Ishikawa (cell line): ENCODE data around the gene CLTCL1.

Experiments used
- CEBPB ChIP-seq: IDR thresholded peaks from 2 replicates; pipeline ENCODE4 v1.6.1; 2012
- CREB1 ChIP-seq: IDR thresholded peaks from 2 replicates; pipeline ENCODE4 v1.6.1; 2012; ENCODE audit warnings: low read depth
- EGR1 ChIP-seq: IDR thresholded peaks from 2 replicates; pipeline ENCODE4 v1.6.1; 2012
- EP300 ChIP-seq: IDR thresholded peaks from 2 replicates; pipeline ENCODE4 v1.6.1; 2012; ENCODE audit warnings: borderline replicate concordance
- FOXM1 ChIP-seq: IDR thresholded peaks from 2 replicates; pipeline ENCODE4 v1.6.1; 2012; ENCODE audit warnings: low read depth, borderline replicate concordance
- NFIC ChIP-seq: IDR thresholded peaks from 2 replicates; pipeline ENCODE4 v1.6.1; 2012
- RAD21 ChIP-seq: IDR thresholded peaks from 2 replicates; pipeline ENCODE4 v1.6.1; 2012; ENCODE audit warnings: low read depth
- TAF1 ChIP-seq: IDR thresholded peaks from 2 replicates; pipeline ENCODE4 v1.6.1; 2012; ENCODE audit warnings: low read depth, mild to moderate bottlenecking
- TCF12 ChIP-seq: IDR thresholded peaks from 2 replicates; pipeline ENCODE4 v1.6.1; 2012; ENCODE audit warnings: low read depth
- TEAD4 ChIP-seq: IDR thresholded peaks from 2 replicates; pipeline ENCODE4 v1.6.1; 2012
- YY1 ChIP-seq: IDR thresholded peaks from 2 replicates; pipeline ENCODE4 v1.6.1; 2012; ENCODE audit warnings: low read depth
- ZBTB7A ChIP-seq: IDR thresholded peaks from 2 replicates; pipeline ENCODE4 v1.6.1; 2012; ENCODE audit warnings: low read depth
- TF ChIP-seq, protein P1 (sequence below): IDR thresholded peaks from 2 replicates; pipeline ENCODE4 v1.6.1; 2012; ENCODE audit warnings: low read depth, mild to moderate bottlenecking
- TF ChIP-seq, protein P2 (sequence below): IDR thresholded peaks from 2 replicates; pipeline ENCODE4 v1.6.1; 2012
- TF ChIP-seq, protein P3 (sequence below): IDR thresholded peaks from 2 replicates; pipeline ENCODE4 v1.6.1; 2012

CLTCL1 gene

DNA sequence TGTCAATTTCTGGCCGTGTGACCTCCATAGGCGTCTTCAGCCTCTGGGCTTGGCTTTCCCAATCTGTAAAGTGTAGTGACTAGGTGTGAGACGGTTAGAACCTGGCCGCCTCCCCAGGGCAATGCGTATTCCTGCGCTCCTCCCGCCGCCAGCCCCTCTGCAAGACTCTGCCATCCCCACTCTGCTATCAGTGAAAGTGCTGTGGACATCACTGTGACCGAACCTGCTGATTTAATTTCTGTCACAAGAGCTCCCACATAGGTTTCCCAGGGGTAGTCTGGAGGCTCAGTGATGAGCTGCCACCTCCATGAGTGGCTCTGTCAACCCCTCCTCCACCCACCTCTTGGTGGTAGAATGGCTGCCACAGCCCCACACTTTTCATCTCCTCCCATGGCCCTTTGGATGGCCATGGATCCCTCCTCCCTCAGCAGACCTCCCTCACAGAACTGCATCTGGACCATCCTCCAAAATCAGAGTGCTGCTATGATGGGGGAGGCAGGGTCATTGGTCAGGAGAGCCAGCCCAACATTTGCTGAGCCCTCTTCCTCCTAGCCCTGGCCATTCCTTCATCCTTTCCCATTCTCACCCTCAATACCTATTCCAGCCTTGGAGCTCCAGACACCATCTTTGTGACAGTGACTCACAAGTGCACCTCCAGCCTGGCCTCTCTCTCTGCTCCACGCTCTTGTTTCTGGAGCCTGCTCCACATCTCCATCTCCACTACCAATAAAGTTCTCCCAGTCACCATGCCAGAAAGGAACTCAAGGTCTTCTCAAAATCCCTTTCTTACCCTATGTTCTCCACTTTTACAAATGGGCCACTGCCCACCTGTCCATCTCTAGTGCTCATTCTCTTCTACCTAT, 140.0 kb downstream of the CLTCL1 start:
- TF ChIP-seq, protein P1, sequence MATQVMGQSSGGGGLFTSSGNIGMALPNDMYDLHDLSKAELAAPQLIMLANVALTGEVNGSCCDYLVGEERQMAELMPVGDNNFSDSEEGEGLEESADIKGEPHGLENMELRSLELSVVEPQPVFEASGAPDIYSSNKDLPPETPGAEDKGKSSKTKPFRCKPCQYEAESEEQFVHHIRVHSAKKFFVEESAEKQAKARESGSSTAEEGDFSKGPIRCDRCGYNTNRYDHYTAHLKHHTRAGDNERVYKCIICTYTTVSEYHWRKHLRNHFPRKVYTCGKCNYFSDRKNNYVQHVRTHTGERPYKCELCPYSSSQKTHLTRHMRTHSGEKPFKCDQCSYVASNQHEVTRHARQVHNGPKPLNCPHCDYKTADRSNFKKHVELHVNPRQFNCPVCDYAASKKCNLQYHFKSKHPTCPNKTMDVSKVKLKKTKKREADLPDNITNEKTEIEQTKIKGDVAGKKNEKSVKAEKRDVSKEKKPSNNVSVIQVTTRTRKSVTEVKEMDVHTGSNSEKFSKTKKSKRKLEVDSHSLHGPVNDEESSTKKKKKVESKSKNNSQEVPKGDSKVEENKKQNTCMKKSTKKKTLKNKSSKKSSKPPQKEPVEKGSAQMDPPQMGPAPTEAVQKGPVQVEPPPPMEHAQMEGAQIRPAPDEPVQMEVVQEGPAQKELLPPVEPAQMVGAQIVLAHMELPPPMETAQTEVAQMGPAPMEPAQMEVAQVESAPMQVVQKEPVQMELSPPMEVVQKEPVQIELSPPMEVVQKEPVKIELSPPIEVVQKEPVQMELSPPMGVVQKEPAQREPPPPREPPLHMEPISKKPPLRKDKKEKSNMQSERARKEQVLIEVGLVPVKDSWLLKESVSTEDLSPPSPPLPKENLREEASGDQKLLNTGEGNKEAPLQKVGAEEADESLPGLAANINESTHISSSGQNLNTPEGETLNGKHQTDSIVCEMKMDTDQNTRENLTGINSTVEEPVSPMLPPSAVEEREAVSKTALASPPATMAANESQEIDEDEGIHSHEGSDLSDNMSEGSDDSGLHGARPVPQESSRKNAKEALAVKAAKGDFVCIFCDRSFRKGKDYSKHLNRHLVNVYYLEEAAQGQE = no peak
- TF ChIP-seq TAF1 (no peak), TCF12 (no peak)

DNA sequence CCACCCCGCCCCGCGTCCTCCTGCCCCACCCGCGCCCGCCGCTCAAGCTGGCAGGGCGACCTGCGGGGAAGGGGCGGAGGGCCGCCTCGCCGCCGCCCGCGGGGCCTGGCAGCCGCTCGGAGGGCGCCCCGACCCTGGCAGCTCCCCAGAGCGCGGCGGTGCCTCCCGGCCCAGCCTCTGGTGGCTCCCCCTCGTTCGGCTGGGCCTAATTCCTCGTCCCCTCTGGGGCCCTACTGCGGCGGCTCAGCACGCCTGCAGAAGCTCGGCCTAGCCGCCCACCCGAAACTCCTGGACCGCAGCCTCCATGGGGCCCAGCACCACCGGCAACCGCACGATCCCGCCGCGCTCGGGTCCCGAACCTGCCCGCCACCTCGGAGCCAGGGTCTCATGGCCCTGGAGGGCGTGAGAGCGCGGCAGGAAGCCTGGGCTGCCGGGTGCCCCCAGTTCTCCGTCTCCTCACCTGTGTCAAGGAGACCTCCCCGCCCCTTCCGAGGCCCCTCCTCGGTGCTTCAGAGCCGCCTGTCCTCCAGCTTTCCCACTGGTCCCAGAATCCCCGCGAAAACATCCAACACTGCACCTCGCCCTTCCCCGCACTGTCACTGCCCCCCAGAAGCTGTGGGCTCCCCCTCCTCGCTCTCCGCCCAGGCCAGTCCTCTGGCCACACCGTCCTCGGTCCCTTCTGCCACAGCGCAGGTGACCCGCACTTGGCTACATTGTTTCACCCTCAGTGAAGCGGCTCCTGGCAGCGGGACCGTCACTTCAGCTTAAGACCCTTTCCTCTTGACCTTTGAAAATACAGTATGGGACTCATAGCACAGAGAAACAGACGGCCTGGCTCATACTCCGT, 140.8 kb downstream of the CLTCL1 start:
- TF ChIP-seq, protein P1 = no peak
- TF ChIP-seq FOXM1 = no peak
- TF ChIP-seq EGR1 = no peak
- TF ChIP-seq TAF1 = no peak
- TF ChIP-seq CREB1 = no peak
- TF ChIP-seq TEAD4 = no peak
- TF ChIP-seq CEBPB = no peak
- TF ChIP-seq NFIC = no peak
- no peak for TF ChIP-seq EP300
- no peak for TF ChIP-seq TCF12
- TF ChIP-seq RAD21 = no peak
- TF ChIP-seq ZBTB7A = no peak
- no peak for TF ChIP-seq YY1
- TF ChIP-seq, protein P2, sequence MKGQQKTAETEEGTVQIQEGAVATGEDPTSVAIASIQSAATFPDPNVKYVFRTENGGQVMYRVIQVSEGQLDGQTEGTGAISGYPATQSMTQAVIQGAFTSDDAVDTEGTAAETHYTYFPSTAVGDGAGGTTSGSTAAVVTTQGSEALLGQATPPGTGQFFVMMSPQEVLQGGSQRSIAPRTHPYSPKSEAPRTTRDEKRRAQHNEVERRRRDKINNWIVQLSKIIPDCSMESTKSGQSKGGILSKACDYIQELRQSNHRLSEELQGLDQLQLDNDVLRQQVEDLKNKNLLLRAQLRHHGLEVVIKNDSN = no peak
- TF ChIP-seq, protein P3, sequence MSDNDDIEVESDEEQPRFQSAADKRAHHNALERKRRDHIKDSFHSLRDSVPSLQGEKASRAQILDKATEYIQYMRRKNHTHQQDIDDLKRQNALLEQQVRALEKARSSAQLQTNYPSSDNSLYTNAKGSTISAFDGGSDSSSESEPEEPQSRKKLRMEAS = no peak

DNA sequence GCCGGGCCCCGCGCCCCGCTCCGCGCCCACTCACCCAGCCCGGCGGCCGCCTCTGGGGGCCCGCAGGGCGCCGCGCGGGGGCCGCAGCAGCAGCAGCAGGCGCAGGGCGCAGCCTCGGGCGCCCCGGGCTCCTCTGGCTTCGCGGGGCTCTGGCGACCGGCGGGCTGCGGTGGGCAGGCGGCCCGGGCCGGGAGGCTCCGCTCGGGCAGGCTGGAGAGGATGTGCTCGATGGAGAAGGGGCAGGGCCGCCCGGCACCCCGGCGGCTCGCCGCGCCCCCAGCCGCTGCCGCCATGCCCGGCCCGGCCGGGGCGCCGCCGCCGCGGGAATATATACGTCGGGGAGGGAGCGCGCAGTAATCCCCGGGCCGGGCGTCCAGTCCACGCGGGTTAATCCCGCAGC, 141.5 kb downstream of the CLTCL1 start, which contains the start of gene GSC2:
Gene GSC2 (minus strand): TSS at position 302 of the 400 bp plus-strand sequence. CDS start 9 bp downstream, at position 293.
- TF ChIP-seq, protein P2 = no peak
- no peak for TF ChIP-seq FOXM1
- no peak for TF ChIP-seq TEAD4
- TF ChIP-seq TAF1 = no peak
- TF ChIP-seq TCF12 = no peak
- TF ChIP-seq NFIC = no peak
- TF ChIP-seq CEBPB = no peak
- no peak for TF ChIP-seq EGR1
- TF ChIP-seq CREB1 = no peak
- TF ChIP-seq, protein P1 = no peak
- TF ChIP-seq YY1 = no peak
- TF ChIP-seq RAD21 = no peak
- no peak for TF ChIP-seq ZBTB7A
- TF ChIP-seq, protein P3 = no peak
- TF ChIP-seq EP300 = no peak
